ENCODE results near the gene FEM1B.

The FEM1B gene

DNA sequence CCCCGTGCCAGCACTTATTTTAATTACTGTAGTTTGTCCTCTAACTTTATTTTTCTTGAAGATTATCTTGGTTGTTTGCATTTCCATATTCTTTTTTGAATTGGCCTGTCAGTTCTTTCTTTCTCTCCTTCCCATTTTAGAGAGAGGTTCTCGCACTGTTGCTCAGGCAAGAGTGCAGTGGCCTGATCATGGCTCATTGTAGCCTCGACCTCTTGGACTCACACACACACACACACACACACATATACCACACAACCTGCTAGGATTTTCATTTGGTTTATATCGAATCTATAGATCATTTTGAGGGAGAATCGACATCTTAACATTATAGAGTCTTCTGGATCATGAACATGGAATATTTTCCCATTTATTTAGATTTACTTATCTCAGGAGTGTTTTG, 8.7 kb downstream of the FEM1B start:
- no peak for DNase-seq

DNA sequence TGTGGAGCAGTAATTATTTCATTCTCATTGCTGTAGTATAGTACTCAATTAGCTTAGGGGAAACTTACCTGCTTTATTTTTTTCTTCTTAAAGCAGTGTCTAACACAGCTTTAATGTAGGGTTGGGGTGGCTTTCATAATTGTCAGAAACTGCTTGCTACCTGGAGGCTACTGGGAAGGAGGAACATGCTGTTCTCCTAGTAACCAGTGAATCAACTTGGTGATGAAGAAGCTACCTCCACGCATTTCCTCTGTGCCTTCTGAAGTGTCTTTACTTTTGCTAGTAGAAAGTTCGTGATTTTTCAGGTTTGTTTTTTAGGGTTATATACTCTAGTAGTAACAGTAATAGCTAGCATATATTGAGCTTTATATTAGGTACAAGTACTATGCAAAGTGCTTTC, 11.5 kb downstream of the FEM1B start:
- no peak for DNase-seq

DNA sequence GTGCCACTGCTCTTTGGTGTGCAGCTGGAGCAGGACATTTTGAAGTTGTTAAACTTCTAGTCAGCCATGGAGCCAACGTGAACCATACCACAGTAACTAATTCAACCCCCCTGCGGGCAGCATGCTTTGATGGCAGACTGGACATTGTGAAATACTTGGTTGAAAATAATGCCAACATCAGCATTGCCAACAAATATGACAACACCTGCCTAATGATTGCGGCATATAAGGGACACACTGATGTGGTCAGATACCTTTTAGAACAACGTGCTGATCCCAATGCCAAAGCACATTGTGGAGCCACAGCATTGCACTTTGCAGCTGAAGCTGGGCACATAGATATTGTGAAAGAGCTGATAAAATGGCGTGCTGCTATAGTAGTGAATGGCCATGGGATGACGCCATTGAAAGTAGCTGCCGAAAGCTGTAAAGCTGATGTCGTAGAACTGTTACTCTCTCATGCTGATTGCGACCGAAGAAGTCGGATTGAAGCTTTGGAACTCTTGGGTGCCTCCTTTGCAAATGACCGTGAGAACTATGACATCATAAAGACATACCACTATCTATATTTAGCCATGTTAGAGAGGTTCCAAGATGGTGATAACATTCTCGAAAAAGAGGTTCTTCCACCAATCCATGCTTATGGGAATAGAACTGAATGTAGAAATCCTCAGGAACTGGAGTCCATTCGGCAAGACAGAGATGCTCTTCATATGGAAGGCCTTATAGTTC, 12.2 kb downstream of the FEM1B start:
- no peak for DNase-seq

DNA sequence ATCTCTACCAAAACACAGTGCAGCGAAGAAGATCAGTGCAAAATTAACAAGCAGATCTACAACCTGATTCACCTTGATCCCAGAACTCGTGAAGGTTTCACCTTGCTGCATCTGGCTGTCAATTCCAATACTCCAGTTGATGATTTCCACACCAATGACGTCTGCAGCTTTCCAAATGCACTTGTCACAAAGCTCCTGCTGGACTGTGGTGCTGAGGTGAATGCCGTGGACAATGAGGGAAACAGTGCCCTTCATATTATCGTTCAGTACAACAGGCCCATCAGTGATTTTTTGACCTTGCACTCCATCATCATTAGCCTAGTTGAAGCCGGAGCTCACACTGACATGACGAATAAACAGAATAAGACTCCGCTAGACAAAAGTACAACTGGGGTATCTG, 13.2 kb downstream of the FEM1B start:
- DNase-seq = no peak

DNA sequence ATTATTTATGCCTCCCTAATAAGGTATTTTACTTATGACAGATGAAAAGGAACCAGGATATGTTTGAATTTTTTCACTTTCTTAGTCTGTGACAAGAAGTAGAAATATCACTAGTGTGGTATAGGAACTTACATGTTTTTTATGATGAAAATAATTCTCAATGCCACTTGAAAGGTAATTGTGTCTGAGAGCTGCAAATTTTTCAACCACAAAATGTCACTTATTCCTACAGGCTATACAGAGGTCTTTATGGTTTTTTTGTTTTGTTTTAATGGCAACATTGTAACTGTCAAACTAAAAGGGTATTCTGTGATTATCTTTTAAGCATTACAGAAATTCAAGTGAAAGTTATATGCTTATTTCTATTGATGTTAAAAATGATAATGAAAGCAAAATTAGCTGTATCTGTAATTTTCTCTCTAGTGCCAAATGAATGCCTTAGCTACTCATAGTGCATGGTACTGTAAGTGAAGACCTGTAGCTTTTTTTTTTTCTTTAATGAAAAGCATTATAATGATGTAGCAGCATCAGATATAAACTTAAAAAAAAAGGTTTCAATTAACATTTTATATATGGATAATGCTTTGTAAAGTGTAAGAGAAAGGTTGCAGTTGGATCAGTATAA, 14.7 kb downstream of the FEM1B start:
- no peak for DNase-seq

DNA sequence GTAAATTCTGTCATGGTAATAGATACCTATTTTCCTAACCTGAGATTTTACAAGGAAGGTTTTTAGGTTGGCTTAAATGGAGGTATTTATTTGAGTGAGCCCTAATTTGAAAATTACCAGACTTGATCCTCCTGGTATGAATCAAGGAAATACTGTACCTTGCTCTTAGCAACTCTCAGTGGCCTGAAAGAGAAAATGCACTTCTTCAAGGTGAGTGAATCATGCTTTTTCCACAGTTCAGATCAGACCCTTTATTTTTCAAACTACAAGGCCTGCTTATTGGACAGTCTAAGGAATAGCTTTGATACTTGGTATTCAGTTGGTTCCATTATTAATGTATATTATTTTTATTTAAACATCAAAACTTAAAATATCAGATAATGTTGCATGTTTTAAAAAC, 15.4 kb downstream of the FEM1B start:
- DNase-seq = no peak

DNA sequence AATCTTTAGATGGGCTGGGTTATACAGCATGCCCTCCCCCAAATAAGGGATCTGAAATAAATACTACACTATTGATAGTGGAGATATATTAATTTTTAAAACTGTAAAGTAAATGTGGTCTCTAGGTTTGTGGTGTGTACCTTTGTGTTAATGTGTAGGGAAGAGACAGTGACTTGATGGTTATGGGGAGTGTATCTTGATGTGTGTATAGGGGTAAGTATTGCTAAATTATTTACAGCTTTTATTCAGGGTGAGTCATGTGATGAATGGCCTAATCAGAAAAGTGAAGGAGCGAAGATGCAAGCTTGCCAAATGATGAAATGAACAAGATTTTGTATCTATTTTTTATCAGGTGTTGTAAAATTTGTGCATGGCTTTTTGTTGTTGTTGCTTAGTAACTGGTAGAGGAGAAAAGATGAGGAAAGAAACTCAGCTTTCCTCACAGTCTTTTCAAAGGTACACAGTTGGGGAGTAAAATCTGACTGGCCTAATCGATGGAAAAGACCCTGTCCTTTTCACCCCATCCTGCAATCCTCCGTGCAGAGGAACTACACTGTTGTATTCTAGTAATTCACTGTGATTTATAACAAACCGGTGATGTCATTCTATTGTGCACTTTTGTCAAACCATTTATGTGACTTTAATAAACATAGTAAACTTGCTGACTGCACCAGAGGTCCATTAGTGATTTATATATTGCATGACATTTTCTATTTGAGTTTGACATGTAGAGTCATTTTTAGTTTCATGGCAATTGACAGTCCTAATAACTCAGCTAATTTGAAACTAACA, 17.7 kb downstream of the FEM1B start:
- no peak for DNase-seq

DNA sequence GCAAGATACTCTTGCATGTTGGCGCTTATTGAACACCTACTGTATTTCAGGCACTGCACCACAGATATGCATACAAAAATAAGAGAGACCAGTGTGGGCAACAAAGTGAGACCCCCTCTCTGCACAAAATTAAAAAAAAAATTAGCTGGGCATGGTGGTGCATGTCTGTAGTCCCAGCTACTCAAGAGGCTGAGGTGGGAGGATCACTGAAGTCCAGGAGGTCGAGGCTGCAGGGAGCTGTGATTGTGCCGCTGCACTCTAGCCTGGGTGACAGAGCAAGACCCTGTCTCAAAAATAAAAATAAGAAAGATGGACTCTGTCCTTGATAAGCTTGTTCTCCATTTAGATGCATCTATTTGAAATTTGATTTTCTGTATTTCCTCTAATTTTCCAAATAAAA, 20.8 kb downstream of the FEM1B start:
- DNase-seq = no peak

DNA sequence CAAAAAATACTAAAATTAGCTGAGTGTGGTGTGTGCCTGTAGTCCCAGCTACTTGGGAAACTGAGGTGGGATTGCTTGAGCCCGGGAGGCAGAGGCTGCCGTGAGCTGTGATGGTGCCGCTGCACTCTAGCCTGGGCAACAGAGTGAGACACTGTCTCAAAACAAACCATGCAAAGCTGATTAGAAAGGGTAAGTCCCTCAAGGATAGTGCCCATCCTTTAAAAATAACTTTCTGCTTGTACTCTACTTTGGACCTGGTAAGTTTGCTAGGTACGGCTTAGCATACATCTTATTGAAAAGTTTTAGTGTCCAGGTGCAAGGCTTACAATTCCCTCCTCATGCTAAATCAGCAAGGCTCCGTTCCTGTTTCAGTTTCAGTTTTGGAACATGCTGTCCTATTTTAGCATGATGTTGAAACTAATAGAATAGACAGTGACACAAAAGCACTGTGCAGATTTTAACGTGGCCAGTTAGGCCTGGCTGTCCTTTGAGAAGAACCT, 21.4 kb downstream of the FEM1B start:
- no peak for DNase-seq

DNA sequence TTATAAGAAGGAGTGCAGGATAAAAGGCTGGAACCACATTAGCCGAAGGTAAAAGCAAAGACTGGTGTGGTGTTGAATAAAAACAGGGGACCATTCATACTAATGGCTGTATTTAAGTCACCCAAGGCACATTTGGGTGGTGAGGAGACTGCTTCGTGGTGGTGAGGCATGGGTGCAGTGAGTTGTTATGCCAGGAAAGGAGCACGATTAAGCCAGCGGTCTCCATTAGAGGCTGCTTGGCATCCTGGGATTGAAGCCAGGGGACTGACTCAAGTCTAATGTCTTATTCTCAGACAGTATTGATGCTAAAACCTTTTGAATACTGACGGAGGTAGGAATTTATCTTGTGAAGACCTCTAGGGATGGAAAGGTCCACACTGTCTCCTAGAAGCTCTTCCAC, 21.9 kb downstream of the FEM1B start:
- DNase-seq = no peak

DNA sequence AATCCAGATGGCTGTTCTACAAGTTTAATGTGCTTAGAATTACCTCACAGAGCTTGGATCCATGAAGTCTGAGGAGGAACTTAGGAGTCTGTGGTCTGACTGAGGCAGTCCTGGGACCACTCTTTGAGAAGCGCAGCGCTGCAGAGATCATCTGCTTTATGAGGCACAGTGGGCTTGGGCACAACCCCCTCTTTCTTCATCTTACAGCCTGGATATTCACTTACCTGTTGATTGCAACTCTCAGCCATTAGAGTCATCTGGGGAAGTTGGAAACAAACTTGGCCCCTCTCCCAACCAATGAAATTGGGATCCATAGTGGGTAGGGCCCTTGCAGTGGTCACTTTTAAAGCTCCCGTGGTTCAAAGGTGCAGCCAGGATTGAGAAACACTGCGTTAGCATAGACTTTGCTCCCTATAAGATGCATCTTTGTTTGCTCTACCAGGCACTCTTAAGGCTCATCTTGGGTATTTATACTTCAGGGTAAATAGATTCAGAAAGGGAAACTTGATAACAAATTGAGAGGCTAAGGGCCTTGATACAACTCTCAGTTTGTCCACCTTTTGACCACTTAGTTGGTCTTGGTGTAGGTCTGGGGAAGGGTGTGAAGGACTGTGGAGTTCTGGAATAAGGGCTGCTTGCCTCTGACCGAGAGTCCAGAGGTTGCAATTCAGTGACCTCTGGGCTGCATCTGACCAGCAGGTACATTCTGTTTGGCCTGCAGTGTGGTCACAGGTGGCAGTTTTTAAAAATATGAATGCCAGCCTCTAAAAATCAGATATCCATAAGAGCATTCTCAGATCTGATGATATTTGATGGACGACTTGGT, 22.8 kb downstream of the FEM1B start:
- DNase-seq = no peak

DNA sequence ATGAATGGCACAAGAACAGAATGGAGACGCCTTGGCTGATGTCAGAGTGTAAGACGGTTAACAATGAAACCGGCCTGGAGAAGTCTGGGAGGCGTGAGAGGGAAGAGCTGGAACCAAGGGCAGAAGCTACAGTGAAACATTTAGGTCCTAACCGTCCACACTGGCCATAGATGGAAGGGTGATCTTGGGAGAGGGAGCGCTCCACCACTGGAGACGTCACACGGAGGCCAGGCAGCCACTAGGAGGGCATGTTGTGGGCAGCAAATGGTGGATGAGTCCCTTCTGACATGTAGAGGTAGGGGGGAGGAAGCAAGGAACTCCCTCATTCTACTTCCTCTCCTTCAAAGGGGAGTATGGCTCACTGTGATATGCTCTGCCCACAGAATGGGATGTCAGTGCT, 23.8 kb downstream of the FEM1B start:
- DNase-seq = no peak

DNA sequence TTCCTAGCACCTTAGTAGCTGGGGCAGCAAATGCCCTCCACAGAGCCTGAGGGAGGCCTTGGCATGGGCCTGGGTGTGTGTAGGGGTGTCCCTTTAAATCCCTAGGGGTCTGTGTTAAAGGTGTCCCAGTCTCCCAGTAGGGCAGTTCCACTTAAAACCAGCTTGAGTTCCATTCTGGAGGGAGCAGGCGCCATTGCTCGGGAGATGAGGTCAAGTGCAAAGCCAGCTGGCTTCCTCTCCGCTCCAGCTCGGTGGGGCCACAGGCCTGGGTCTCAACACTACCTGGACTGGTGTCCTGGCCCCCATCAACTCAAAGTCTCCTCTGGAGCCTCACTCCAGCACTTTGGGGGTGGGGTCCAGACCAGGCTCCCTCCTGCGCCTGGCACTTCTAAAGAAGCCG, 25.2 kb downstream of the FEM1B start:
- DNase-seq = no peak

DNA sequence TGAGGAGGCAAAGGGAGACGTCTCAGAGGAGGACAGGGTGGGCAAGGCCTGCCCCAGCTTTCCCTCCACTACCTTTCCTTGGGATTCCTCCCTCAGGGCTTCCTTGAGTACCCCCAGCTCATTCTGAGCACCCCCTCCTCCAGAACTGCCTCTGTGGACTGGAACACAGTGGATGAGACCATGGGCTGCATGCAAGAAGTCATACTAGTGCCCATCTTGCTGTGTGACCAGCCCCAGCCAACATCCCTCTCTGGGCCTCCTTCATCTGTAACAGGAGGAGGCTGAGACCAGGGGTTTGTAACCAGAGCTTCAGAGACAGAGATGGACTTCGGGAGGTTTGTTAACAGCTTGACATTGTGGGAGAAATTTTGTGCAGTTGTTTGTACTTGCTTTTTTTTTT, 25.6 kb downstream of the FEM1B start:
- no peak for DNase-seq

DNA sequence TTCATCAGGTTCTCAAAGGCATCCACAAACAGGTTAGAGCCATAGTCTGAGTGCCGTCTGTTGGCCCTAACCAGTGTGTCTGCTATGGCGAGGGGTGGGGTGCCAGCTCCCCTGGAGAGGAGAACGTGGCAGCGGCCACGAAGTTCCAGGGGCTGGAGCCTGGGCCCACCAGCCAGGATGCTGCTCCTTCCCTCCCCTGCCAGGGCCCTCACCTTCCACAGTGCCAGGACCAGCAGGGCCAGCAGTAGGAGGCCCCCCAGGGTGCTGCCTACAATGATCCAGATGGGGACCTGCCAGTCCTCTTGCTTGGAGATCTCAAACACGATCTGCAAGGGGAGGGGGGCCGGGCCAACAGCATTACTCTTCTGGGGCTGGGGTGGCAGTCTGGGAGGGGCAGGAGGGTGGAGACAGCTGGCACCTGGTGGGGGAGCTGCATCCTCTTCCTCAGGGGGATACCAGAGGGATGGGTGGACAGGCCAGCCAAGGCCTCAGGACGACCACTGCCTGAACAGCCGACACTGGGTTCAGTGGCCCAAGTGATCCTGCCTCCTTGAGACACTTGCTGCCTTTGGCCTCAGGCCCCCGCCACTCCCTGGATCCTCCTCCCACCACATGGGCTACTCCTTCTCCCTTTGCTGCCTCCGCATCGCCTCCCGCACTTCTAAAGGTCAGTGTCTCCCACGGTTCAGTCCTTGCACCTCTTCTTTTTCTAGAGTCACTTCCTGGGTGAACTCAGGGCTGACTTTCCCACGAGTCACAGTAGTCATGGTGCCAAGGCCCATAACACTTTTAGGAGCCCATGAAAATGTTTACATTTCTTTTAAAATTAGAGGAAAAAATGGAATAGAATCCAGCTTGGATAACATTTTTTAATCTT, 26.3 kb downstream of the FEM1B start:
- no peak for DNase-seq

DNA sequence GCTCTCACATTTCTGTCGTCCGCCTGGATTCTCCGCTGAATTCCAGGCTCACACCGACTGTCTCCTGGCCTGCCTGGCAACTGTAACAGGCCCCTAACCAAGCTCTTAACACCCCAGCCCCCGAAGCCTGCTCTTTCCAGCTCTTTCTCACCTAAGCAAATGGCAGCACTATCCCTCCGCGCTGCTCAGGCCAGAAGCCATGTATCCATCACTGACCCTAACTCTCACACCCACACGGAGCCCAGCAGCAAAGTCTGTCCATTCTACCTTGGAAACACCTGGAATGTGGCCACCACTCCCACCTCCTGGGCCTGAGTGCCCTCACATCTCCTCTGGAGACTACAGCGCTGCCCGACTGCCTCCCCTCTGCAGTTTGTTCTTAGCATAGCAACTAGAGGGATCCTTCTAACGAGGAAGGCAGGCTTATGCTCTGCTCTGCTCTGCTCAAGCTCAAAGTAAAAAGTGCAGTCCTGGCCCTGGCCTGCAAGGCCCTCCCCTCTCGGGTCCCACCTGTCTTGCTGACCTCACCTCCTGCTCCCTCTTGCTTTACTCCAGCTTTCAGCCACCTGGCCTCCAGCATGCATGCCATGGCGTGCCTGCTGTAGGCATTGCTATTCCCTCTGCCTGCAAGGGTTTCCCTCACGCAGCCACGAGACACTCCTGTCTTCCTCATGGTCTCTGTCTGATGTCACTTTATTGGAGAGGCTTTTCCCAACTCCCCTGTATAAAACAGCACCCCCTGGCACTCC, 27.2 kb downstream of the FEM1B start:
- DNase-seq = no peak

DNA sequence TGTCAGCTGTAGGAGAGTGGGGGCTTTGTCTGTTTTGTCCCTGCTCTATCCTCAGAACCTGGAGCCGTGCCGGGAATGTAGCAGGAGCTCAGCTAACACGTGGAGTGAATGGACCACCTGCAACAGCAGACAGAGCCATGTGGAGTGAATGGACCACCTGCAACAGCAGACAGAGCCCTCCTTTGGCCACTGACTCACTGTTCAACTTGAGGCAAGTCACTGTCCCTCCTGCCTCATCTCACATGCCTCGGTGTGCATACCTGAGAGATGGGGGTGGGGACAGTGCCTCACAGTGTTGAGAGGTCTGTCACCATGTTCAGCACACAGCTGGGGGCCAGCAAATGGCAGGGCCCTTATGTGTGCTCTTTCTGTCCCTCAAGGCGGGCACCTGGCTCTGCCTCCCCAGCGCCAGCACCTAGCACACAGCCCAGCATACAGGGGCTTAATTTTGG, 27.9 kb downstream of the FEM1B start:
- DNase-seq = no peak

DNA sequence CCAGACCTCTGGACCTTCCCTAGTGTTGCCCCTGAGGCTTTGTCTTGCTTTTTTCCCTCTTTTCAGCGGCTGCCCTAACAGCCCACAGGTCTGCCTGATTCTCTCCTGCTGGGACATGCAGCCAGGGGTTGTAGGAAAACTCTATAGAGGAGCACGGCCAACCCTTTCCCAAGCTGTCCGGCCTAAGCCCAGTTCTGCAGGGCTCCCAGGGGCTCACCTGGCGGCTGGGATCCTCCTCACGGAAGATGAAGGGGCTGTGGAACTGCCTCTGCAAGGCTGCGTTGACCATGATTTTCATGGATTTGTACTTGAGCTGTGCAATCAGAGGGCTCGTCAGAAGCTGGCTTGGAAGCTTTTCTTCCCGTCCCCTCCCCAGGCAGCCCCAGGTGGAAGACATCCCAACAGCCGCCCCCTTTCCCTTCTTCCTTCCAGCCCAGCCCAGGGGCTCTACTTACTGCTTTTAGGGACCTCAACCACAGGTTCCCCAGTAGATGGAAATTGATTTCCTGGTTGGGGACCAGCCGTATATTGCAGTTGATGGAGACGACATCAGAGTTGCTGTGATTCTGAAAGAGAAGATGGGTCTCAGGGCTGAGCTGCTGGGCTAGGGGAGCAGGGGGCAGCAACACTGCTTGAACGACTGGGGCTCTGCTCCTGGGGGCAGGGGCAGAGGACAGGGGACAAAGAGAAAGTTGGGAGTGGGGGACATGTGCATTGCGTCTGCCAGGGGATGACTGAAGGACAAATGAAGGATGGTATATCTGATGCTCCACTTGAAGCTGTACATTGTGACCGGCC, 29.8 kb downstream of the FEM1B start:
- no peak for DNase-seq

DNA sequence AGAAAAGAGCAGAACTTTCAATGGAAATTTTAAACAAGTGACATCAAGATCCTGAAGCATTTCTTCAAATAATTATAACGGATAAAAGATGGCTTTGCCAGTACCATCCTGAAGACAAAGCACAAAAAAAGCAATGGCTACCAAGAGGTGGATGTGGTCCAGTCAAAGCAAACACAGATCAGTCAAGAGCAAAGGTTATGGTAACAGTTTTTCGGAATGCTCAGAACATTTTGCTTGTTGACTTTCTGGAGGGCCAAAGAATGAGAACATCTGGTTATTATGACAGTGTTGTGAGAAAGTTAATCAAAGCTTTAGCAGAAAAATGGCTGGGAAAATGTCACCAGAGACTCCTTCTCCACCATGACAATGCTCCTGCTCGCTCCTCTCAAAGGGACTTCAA, 31.5 kb downstream of the FEM1B start:
- no peak for DNase-seq

DNA sequence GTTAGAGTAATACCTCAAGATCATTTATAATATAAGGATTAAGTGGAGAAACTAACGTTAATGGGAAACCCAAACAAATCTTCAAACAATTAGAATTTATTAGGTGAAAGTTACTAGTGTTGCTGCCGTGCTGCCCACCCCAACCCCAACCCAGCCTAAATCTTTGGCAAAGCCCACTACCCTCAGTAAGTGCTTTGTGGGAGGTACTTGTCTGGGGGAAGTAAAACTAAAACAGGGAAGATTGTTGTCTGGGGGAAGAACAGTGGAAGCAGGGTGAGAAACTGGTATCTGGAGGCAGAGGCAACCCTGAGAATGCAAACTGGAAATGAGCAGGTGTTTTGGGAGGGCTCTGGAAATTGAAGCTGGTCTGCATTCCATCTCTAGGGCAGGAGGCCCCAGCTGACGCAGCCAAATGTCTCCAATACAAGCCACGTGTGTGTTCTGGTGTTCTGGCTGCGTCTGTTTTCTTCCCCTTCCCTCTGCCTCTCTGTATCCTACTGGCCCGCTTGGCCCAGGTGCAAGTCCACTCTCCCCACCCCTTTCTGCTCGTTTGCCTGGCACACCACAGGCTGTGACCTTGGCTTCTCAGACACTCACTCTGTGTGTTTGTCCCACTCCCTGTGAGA, 32.7 kb downstream of the FEM1B start:
- no peak for DNase-seq
